ENCODE measurements around the gene PKD1.

The PKD1 gene

DNA sequence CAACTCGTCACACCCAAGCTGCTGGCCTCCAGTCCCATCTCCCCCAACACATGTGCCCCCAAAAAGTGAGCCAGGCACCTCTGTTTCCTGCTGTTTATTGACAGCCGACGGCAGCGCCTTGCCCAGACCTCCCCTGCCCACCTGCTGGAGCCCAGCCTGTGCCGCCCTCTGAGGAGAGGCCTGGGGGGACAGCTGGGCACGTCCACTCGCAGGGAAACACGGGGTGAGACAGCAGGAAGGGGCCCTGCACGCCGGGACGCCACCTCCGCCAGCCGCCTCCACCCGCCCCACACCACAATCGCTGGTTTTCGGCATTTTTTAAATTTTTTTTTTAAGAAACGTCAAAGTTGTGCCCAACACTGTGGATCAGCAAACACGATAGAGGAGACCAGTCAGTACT is 41.4 kb upstream of the PKD1 start:
- Histone ChIP-seq H3K4me1 (ENCODE audit: insufficient read depth, low read length) (no peaks in the 10 kb centered on the region), H3K9ac (ENCODE audit: low read depth, low read length) (no peak overlapping the region), H3K27ac (ENCODE audit: low read length) (no peak overlapping the region), H3K4me3 (ENCODE audit: low read length) (no peak overlapping the region), H3K27me3 (ENCODE audit: insufficient read depth, low read length) (no peaks in the 10 kb centered on the region), H3K36me3 (ENCODE audit: insufficient read depth, low read depth, low read length) (peaks cover 36% of the 10 kb centered on the region), H3K9me3 (ENCODE audit: insufficient read depth, low read depth, low read length) (no peaks in the 10 kb centered on the region)

DNA sequence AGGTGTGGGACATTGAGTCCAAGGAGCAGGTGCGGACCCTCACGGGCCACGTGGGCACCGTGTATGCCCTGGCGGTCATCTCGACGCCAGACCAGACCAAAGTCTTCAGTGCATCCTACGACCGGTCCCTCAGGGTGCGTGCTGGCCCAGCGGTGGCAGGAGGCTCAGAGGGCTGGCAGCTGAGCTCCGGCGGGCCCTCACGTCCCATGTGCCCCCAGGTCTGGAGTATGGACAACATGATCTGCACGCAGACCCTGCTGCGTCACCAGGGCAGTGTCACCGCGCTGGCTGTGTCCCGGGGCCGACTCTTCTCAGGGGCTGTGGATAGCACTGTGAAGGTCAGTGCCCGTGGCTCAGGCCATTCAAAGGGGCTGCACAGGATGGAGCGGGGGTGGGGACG is 40.3 kb upstream of the PKD1 start:
- H3K27ac ChIP-seq (ENCODE audit: low read length), result no peak overlapping the region
- H3K9me3 ChIP-seq (ENCODE audit: insufficient read depth, low read depth, low read length), result no peaks in the 10 kb centered on the region
- H3K4me3 ChIP-seq (ENCODE audit: low read length), result no peak overlapping the region
- H3K4me1 ChIP-seq (ENCODE audit: insufficient read depth, low read length), result no peaks in the 10 kb centered on the region
- H3K9ac ChIP-seq (ENCODE audit: low read depth, low read length), result no peak overlapping the region
- no peaks in the 10 kb centered on the region for H3K27me3 ChIP-seq (ENCODE audit: insufficient read depth, low read length)
- peaks cover 43% of the 10 kb centered on the region for H3K36me3 ChIP-seq (ENCODE audit: insufficient read depth, low read depth, low read length)

DNA sequence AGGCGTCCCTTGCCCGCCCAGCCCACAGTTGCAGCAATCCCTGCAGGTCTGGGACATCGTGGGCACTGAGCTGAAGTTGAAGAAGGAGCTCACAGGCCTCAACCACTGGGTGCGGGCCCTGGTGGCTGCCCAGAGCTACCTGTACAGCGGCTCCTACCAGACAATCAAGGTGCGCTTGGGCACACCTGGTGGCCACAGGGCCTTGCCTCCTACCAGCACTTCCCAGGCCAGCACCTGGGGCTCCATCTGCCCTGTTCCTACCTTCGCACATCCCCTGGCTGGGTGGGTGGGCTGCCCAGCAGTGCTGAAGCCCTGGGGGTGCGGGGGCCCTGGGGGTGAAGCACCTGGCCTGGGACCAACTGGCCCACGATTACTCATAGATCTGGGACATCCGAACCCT is 39.8 kb upstream of the PKD1 start:
- no peaks in the 10 kb centered on the region for H3K9me3 ChIP-seq (ENCODE audit: insufficient read depth, low read depth, low read length)

DNA sequence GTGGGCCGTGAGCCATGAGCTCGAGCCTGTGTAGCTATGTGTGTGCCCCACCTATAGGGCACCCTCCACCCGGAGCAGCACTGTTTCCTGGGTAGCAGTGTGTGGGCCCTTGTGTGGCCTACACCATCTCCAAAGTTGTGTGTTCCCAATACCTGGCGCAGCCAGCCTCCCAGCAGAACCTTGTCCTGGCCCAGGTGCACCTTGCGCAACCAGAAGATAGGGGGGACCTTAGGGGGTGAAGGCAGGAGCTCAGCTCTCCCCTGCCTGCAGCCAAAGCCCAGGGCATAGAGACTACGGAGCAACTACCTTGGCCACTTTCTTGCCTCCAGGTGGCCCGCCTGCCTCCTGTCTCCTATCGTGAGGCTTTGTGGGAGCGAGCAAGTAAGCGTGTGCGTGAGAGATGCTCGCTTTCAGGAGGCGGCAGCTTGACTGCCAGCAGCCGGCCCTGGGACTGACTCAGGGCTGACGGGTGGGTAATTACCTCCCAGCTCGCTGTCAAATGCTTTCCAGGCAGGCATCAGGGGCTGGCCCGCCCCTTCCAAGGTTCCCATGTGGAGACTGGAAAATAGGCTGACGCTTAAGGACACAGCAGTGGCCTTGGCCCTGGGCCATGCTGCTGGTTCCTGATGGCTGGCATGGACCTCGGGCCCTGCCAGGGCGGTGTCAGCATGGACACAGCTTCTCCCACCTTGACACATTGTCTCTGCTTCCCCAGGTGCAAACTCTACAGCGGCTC is 38.9 kb upstream of the PKD1 start:
- Histone ChIP-seq H3K4me3 (ENCODE audit: low read length) (no peak overlapping the region), H3K27ac (ENCODE audit: low read length) (no peak overlapping the region), H3K4me1 (ENCODE audit: insufficient read depth, low read length) (no peaks in the 10 kb centered on the region), H3K27me3 (ENCODE audit: insufficient read depth, low read length) (no peaks in the 10 kb centered on the region), H3K9me3 (ENCODE audit: insufficient read depth, low read depth, low read length) (no peaks in the 10 kb centered on the region), H3K36me3 (ENCODE audit: insufficient read depth, low read depth, low read length) (peaks cover 43% of the 10 kb centered on the region), H3K9ac (ENCODE audit: low read depth, low read length) (no peak overlapping the region)

More for the DNA sequence above, 39.8 kb upstream of the PKD1 start:
- Histone ChIP-seq H3K27me3 (ENCODE audit: insufficient read depth, low read length) (no peaks in the 10 kb centered on the region), H3K4me1 (ENCODE audit: insufficient read depth, low read length) (no peaks in the 10 kb centered on the region), H3K9ac (ENCODE audit: low read depth, low read length) (no peak overlapping the region), H3K27ac (ENCODE audit: low read length) (no peak overlapping the region), H3K36me3 (ENCODE audit: insufficient read depth, low read depth, low read length) (peaks cover 43% of the 10 kb centered on the region), H3K4me3 (ENCODE audit: low read length) (no peak overlapping the region)

DNA sequence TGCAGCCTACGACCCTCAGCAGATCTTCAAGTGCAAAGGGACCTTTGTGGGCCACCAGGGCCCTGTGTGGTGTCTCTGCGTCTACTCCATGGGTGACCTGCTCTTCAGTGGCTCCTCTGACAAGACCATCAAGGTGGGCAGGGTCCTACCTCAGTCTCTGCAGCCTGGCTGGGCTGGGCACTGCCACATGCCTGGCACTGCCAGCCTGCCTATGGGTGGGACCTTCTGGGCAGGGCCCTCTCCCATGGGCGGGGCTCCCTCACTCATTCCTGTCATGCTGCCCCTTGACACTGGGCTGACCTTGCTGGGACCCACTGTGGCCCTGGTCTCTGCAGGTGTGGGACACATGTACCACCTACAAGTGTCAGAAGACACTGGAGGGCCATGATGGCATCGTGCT is 38.2 kb upstream of the PKD1 start:
- H3K9ac ChIP-seq (ENCODE audit: low read depth, low read length), result no peak overlapping the region
- H3K9me3 ChIP-seq (ENCODE audit: insufficient read depth, low read depth, low read length), result no peaks in the 10 kb centered on the region
- H3K36me3 ChIP-seq (ENCODE audit: insufficient read depth, low read depth, low read length), result peaks cover 43% of the 10 kb centered on the region
- no peak overlapping the region for H3K4me3 ChIP-seq (ENCODE audit: low read length)
- H3K27me3 ChIP-seq (ENCODE audit: insufficient read depth, low read length), result no peaks in the 10 kb centered on the region
- H3K27ac ChIP-seq (ENCODE audit: low read length), result no peak overlapping the region
- H3K4me1 ChIP-seq (ENCODE audit: insufficient read depth, low read length), result no peaks in the 10 kb centered on the region

DNA sequence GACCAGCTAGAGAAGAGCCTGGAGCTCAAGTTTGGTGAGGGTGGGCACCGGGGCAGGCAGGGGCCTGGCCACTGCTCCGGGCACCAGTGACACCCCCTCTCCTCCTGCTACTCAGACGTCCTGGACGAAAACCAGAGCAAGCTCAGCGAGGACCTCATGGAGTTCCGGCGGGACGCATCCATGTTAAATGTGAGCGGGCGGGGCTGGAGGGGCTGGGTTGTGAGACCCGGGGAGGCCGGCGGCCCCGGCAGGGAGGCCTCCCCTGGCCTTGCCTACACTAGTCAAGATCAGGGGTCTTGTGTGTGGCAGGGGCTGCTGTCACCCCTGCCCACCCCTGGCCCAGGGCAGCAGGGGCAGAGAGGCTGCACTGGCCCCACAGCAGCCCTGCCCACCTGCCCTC is 37.7 kb upstream of the PKD1 start:
- Histone ChIP-seq H3K27ac (ENCODE audit: low read length) (no peak overlapping the region), H3K4me3 (ENCODE audit: low read length) (no peak overlapping the region), H3K36me3 (ENCODE audit: insufficient read depth, low read depth, low read length) (peaks cover 44% of the 10 kb centered on the region), H3K9me3 (ENCODE audit: insufficient read depth, low read depth, low read length) (no peaks in the 10 kb centered on the region), H3K4me1 (ENCODE audit: insufficient read depth, low read length) (no peaks in the 10 kb centered on the region), H3K9ac (ENCODE audit: low read depth, low read length) (no peak overlapping the region), H3K27me3 (ENCODE audit: insufficient read depth, low read length) (no peaks in the 10 kb centered on the region)

DNA sequence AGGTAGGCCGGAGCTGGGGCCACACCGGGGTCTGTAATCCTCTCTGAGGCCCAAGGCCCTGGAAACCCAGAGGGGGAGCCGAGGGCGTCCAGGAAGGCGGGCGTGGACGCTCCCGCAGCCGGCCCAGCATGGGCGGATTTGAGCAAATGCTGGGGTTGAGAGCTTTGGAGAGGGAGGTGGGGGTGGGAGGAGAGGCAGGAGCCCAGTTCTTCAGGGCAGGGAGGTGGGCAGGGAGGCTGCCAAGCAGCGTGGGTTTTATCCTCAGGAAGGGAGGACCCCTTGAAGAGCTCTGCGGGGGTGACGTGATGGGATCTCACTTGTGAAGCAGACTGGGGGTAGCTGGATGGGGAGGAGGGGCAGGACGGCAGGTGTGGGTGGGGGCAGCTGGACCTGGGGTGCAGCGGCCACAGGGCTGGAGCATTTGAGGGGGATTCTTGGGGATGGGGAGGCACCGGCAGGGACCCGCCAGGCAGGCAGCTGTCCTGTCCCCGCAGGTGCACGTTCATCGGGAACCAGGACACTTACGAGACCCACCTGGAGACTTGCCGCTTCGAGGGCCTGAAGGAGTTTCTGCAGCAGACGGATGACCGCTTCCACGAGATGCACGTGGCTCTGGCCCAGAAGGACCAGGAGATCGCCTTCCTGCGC is 37.1 kb upstream of the PKD1 start:
- Histone ChIP-seq H3K9me3 (ENCODE audit: insufficient read depth, low read depth, low read length) (no peaks in the 10 kb centered on the region), H3K27me3 (ENCODE audit: insufficient read depth, low read length) (no peaks in the 10 kb centered on the region), H3K9ac (ENCODE audit: low read depth, low read length) (no peak overlapping the region), H3K27ac (ENCODE audit: low read length) (no peak overlapping the region), H3K36me3 (ENCODE audit: insufficient read depth, low read depth, low read length) (peaks cover 49% of the 10 kb centered on the region), H3K4me3 (ENCODE audit: low read length) (no peak overlapping the region), H3K4me1 (ENCODE audit: insufficient read depth, low read length) (no peaks in the 10 kb centered on the region)

DNA sequence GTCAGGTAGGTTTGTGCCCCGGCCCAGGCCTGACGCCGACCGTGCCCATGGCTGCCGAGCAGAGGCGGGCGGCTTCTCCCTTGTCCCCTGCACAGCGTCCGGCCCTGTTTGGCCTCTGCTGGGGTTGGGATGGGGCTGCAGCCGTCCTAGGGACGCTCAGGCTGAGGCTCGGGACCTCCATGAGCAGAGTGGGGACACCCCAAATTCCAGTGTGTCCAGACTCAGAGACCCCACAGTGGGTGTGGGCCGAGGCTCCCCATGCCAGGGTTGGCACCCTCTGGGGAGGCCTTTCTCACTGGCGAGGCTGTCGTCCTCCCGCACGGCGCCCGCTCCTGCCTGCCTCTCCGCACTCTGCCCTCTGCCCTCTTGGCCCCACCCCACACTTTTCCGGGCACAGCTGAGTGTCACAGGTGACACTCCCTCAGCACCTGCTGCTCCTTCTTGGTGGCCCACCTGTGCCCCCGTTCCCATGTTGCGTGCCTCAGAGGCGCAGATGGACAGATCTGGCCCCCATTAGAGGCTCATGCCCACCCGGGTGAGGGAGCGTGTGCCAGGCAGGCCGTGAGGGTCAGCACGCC is 36.0 kb upstream of the PKD1 start:
- H3K4me1 ChIP-seq (ENCODE audit: insufficient read depth, low read length), result no peaks in the 10 kb centered on the region
- peaks cover 55% of the 10 kb centered on the region for H3K36me3 ChIP-seq (ENCODE audit: insufficient read depth, low read depth, low read length)
- no peak overlapping the region for H3K4me3 ChIP-seq (ENCODE audit: low read length)
- no peaks in the 10 kb centered on the region for H3K9me3 ChIP-seq (ENCODE audit: insufficient read depth, low read depth, low read length)
- H3K9ac ChIP-seq (ENCODE audit: low read depth, low read length), result no peak overlapping the region
- H3K27ac ChIP-seq (ENCODE audit: low read length), result no peak overlapping the region
- H3K27me3 ChIP-seq (ENCODE audit: insufficient read depth, low read length), result no peaks in the 10 kb centered on the region

DNA sequence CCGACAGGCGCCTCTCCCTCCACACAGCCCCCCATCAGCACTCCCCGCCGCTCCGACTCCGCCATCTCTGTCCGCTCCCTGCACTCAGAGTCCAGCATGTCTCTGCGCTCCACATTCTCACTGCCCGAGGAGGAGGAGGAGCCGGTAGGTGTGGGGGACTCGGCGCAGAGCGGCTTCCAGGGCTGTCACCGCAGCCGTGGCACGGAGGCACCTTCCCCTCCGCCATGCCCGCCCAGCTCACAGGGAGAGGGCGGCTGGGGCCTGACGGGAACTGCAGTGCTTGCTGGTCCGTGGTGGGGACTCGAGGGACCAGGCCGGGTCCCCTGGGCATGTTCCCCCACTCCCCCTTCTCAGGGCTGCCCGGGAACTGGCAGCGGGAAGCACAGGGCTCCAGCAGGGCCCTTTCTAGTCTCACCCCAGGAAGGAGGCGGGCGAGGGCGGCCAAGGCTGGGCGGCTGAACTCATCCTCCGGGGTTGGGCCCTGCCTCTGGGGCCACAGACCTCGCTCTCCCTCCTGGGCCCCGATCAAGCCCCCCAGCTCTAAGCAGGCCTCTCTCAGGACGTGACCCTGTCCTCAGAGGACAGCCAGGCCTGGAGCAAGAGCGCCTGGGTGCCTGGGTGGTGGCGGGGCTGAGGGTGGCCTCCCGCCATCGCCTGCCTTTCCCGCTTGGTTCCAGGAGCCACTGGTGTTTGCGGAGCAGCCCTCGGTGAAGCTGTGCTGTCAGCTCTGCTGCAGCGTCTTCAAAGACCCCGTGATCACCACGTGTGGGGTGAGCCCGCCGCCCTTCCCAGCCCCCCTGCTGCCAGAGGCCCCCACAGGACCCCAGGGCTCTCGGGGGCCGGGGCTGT is 35.1 kb upstream of the PKD1 start:
- no peak overlapping the region for H3K27ac ChIP-seq (ENCODE audit: low read length)
- H3K27me3 ChIP-seq (ENCODE audit: insufficient read depth, low read length), result no peaks in the 10 kb centered on the region
- H3K4me1 ChIP-seq (ENCODE audit: insufficient read depth, low read length), result no peaks in the 10 kb centered on the region
- no peak overlapping the region for H3K9ac ChIP-seq (ENCODE audit: low read depth, low read length)
- peaks cover 58% of the 10 kb centered on the region for H3K36me3 ChIP-seq (ENCODE audit: insufficient read depth, low read depth, low read length)
- no peaks in the 10 kb centered on the region for H3K9me3 ChIP-seq (ENCODE audit: insufficient read depth, low read depth, low read length)
- H3K4me3 ChIP-seq (ENCODE audit: low read length), result no peak overlapping the region

DNA sequence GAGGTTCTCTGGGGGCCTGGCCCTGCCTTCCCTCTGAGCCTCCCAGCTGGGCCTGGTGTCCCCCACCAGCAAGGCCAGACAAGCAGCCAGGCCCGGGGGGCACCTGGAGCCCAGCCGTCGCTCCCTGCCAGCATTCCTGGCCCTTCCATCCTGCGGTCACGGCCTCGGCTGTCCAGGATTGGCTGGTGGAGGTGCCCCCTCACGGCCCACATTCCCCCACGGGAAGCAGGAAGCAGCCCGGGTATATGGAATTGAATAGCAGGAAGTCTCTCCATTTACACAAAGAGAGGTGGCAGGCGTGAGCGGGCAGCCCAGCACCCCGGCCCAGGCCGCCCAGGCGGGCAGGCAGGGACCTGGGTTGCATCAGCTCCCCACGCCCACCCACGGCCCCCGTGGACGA is 34.4 kb upstream of the PKD1 start:
- Histone ChIP-seq H3K27ac (ENCODE audit: low read length) (no peak overlapping the region), H3K36me3 (ENCODE audit: insufficient read depth, low read depth, low read length) (peaks cover 54% of the 10 kb centered on the region), H3K4me3 (ENCODE audit: low read length) (no peak overlapping the region), H3K9ac (ENCODE audit: low read depth, low read length) (no peak overlapping the region), H3K4me1 (ENCODE audit: insufficient read depth, low read length) (no peaks in the 10 kb centered on the region), H3K27me3 (ENCODE audit: insufficient read depth, low read length) (no peaks in the 10 kb centered on the region), H3K9me3 (ENCODE audit: insufficient read depth, low read depth, low read length) (no peaks in the 10 kb centered on the region)

DNA sequence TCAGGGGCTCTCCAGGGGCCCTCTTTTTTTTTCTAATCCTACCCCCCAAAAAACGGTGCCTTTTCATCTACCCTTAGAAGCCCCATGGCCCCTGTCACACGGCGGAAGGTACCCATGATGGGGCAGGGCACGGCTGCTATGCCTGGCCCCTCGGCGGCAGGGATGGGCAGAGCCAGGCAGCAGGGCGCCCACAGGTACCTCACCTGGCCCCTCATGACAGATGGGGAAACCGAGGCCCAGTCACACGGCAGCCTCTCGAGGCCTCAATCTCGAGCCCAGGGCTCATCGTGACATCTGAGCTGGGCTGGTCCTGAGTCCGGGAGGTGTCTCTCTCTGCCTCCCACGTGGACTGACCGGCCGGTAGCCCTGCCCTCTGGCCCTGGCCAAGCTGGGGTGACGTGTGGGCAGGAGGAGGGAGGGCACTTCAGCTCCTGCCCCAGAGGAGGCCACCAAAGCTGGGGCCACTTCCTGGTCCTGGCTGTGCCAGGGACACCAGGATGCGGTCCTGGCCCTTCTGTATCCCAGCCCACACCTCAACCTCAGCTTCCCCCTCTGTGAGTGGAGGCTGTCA is 31.5 kb upstream of the PKD1 start:
- Histone ChIP-seq H3K9ac (ENCODE audit: low read depth, low read length) (no peak overlapping the region), H3K4me1 (ENCODE audit: insufficient read depth, low read length) (no peaks in the 10 kb centered on the region), H3K9me3 (ENCODE audit: insufficient read depth, low read depth, low read length) (no peaks in the 10 kb centered on the region), H3K36me3 (ENCODE audit: insufficient read depth, low read depth, low read length) (peaks cover 32% of the 10 kb centered on the region), H3K27ac (ENCODE audit: low read length) (no peak overlapping the region), H3K27me3 (ENCODE audit: insufficient read depth, low read length) (no peaks in the 10 kb centered on the region), H3K4me3 (ENCODE audit: low read length) (no peak overlapping the region)
